ENCODE measurements around the gene STX2.
A peak's percentile ranks its signal among the peaks of the same experiment; 100 is the strongest.

The STX2 gene

GRCh38 chr12:130831246-130831645 lies 7.8 kb downstream of the STX2 start:
- no peak for DNase-seq (ENCODE audit: low read depth)

- no peak for DNase-seq (ENCODE audit: low read depth)
Measured at GRCh38 chr12:130830246-130830551, 8.9 kb downstream of the STX2 start.

DNA sequence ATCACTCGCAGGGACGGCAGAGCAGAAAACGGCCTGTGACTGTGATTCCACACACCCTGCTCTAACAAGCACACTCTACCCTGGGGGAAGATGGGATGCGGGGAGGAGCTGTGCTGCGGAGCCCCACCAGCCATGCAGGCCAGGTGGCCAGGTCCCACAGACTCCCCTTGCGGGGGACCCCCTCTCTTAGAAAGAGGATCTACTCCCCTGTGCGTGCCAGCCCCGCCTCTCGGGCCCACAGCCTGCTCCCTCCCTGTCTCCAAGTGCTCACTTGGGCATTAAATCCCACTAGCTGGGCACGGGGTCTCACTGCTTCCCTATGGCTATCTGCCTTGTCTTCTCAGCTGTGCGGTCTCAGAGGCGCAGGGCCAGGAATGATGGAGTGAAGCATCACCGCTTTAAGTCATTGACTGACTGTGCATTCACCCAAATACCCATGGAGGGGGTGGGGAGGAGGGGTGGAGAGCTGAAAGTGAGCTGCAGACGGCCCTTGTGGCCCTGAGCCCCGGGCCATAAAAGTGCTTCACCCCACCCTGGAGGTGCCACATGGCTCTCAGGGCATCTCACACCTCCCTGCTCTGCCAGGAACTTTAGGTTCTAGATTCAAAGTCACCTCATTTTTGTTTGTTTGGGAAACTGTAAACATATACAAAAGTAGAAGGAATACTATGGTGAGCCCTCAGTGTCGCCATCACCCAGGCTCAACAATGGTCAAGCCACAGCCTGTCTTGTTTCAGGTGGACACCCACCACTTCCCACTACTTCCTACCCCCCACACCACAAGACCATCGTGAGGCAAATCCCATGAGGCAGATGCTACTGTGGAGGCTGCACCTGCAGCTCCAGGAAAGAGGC lies 9.4 kb downstream of the STX2 start:
- no peak for DNase-seq (ENCODE audit: low read depth)

DNA sequence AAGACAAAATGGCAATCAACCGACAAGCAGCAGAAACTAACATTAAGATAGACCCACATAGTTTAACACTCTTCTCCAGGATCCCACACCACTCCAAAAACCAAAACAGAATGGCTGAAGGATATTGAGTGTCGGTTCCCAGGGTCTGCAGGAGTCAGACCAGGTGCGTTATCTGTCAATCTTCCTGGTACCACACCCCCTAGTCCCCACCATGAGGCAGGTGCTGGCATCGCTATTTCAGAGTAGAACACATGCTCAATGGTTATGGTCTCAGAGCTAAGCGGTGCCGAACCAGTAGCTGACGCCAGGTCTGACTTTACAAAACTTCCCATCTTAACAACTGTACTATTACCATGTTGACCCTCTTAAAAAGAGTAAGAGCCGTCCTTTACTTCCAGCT lies 10.2 kb downstream of the STX2 start:
- DNase-seq (ENCODE audit: low read depth) = no peak

- DNase-seq (ENCODE audit: low read depth) = no peak
Measured at GRCh38 chr12:130827432-130827831, 11.6 kb downstream of the STX2 start.

DNA sequence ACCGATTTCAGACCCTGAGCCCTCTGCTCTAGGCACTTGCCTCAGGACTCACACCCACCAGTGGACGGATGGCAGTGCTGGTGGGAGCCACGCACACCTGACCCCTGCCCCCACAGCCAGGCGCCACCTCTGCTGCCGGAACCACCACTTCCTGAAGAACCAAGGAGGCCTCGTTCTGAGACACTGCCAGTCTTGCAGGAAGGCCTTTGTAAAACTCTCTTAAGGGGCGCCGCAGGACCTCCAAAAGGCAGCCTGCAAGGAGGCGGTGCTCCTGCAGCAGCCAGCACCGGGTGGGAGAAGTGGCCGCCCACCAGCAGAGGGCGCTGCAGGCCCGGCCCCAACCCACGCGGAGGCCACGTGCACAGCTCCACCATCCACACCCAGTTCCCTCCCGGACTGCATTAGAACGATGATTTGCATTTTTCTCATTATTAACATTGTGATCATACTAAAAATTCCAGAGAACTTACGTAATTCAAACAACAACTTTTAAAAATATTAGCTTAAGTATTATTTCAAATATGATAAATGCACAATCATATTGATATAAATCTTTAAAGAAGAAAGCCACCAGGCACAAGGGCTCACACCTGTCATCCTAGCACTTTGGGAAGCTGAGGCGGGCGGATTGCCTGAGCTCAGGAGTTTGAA lies 12.8 kb downstream of the STX2 start:
- peak; percentile 50 for DNase-seq (ENCODE audit: low read depth)

DNA sequence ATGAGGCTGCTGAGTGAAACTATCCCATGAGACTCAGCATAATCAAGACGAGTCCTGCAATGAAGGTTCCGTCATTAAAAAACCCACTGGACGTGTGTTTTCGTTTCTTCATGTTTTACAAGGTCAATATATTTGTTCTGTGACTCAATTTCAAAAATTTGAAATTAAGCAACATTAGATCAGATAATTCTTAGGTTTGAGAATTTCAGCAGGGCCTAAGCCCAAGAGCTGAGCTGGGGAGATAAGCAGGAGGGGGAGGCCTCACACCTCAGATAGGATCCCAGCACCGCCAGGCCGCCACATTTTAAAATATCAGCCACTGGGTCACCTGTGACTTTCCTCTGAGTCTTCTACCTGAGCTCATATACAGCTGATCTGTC lies 13.3 kb downstream of the STX2 start:
- no peak for DNase-seq (ENCODE audit: low read depth)

DNA sequence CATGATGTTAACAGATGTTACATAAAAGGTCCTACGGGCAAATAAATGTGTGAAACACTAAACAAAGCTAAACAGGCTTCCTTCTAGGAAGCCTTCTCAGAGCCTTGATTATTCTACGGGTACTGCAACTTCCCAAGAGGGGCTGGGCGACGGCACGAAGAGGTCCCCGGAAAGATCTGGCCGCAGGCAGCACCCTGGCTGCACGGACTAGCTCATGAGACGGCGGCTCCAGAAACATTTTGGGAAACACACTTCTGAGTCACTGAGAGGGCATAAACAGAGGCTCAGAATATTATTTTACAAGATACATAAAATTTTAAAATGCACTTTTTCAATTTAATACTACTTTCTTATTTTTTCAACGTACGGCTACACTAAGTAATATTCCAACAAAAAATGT lies 19.4 kb downstream of the STX2 start:
- no peak for DNase-seq (ENCODE audit: low read depth)

- no peak for DNase-seq (ENCODE audit: low read depth)
Measured at GRCh38 chr12:130818635-130819576, 20.1 kb downstream of the STX2 start.

DNA sequence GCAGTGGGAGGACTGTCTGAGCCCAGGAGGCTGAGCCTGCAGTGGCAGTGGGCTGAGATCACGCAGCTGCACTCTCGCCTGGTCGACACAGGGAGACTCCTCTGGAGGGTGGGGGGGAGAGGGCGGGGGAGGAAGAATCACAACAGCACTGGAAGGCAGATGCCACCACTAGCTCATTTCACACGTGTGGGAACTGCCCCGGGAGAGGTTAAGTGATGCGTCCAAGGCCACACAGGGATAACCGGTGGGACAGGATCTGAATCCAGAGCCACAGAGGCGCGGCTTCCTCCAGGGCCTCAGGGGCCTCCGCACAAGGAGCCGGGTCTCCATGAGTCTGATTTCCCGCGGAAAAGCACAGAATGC lies 20.8 kb downstream of the STX2 start:
- DNase-seq (ENCODE audit: low read depth) = no peak

GRCh38 chr12:130817804-130818203 lies 21.2 kb downstream of the STX2 start:
- no peak for DNase-seq (ENCODE audit: low read depth)

GRCh38 chr12:130816097-130816496 lies 23.0 kb downstream of the STX2 start:
- DNase-seq (ENCODE audit: low read depth) = no peak

GRCh38 chr12:130815028-130815741 lies 23.9 kb downstream of the STX2 start:
- no peak for DNase-seq (ENCODE audit: low read depth)

DNA sequence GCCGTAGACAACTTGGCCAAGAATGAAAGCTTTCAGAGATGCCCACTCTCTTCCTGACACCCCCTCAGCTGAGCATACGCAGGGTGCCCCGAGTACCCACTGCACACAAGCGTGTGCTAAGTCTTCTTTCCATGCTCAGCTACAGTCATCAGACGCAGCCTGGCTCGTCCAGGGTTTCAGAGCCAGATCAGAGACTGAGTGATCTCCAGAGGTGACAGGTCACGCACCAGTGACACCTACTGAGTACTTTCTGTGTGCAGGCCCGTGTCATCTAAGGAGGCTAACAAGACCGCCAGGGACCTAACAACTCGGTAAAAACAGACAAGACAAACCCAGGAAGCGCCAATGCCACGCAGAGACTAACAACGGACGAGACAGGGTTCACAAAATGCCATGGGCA lies 25.1 kb downstream of the STX2 start:
- DNase-seq (ENCODE audit: low read depth) = no peak

GRCh38 chr12:130813436-130813835 lies 25.6 kb downstream of the STX2 start:
- no peak for DNase-seq (ENCODE audit: low read depth)

GRCh38 chr12:130809791-130810190 lies 29.3 kb downstream of the STX2 start:
- no peak for DNase-seq (ENCODE audit: low read depth)

- DNase-seq (ENCODE audit: low read depth) = no peak
Measured at GRCh38 chr12:130807309-130807708, 31.7 kb downstream of the STX2 start.

GRCh38 chr12:130806574-130806973 lies 32.5 kb downstream of the STX2 start:
- no peak for DNase-seq (ENCODE audit: low read depth)

DNA sequence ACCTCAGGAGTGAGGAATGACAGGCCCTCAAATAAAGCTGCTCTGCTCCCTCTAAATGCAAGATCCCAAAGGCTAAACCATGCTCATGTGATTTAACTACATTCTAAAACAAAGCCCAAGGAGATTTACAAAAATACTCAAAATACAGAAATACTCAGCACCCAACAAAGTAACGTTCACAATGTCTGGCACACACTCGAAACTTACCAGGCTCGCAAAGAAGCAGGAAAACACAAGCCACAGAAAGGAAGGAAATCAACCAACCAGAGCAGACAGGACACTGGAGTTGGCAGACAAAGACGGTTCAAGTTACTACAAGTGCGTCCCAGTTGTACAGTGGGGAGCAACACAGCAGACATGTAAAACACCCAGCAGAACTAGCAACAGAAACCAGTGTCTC lies 33.4 kb downstream of the STX2 start:
- no peak for DNase-seq (ENCODE audit: low read depth)

GRCh38 chr12:130804216-130804615 lies 34.8 kb downstream of the STX2 start:
- no peak for DNase-seq (ENCODE audit: low read depth)

DNA sequence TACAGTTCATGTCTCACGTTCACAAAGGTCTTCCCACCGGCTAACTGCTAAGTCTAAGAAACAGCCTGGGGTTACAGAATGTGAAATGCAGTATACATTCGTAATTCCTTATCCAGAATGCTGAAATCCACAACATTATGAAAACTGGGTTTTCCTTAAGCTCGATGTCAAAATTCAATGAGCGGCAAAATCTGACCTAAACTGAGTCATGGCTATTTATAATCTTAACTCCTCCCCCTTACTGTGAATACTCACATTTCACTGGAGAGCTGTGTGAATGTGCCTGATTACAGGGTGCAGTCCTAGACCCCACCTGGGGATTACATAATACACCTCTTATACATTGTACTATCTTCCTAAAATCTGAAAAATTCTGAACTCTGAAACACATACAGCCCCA lies 35.3 kb downstream of the STX2 start:
- DNase-seq (ENCODE audit: low read depth) = no peak

GRCh38 chr12:130800312-130800711 lies 38.7 kb downstream of the STX2 start:
- no peak for DNase-seq (ENCODE audit: low read depth)
